HEK293 (cell line): ENCODE results near the gene AP3S2.

Experiments
- CTCF ChIA-PET: fragments of 350-600 bp; formaldehyde crosslinking; extraction: SDS; loops from one replicate; lab custom pipeline; 2021; ENCODE audit warnings: antibody characterized with exemption; lab: Yijun Ruan, JAX
- POLR2A ChIA-PET: fragments of 300-600 bp; formaldehyde crosslinking; extraction: SDS; loops from one replicate; lab custom pipeline; 2020; ENCODE audit warnings: antibody characterized with exemption, inconsistent platforms; lab: Yijun Ruan, JAX
- H3K27ac ChIP-seq: fragments of 200-500 bp; sonication (Bioruptor generic); 2 replicates; pipeline ENCODE4 v1.5.1; 2014; ENCODE audit warnings: low read depth, low read length, control low read depth, inconsistent platforms; ENCODE audit errors: extremely low read depth
- H3K36me3 ChIP-seq, 2 experiments: fragments of 200-500 bp in 1 of 2; sonication (Bioruptor generic) in 1 of 2; 1 replicate in 1 of 2; 2 replicates in 1 of 2; pipeline ENCODE4 v1.5.1; 2014 to 2017; ENCODE audit warnings: inconsistent platforms in 2 of 2, low read length in 2 of 2; ENCODE audit not compliant: control insufficient read depth in 2 of 2, insufficient read depth in 1 of 2
- H3K4me1 ChIP-seq: fragments of 200-500 bp; sonication (Bioruptor generic); 2 replicates; pipeline ENCODE4 v1.5.1; 2014; ENCODE audit warnings: mild to moderate bottlenecking, low read length, inconsistent platforms; ENCODE audit not compliant: control insufficient read depth, insufficient read depth
- H3K4me3 ChIP-seq: 2 replicates; pipeline ENCODE4 v1.5.1; 2011; ENCODE audit warnings: low read depth, mild to moderate bottlenecking, control low read depth, low read length, moderate library complexity
- H3K9me3 ChIP-seq: fragments of 200-500 bp; sonication (Bioruptor generic); 2 replicates; pipeline ENCODE4 v1.5.1; 2014; ENCODE audit warnings: low read depth, low read length, inconsistent platforms; ENCODE audit not compliant: control insufficient read depth, insufficient read depth
- GFI1B ChIP-seq: fragments of 450-650 bp; formaldehyde crosslinking; IDR thresholded peaks from 2 replicates; pipeline ENCODE4 v1.5.1; 2016; ENCODE audit warnings: missing biosample characterization, missing genetic modification characterization
- GLIS1 ChIP-seq: fragments of 450-650 bp; formaldehyde crosslinking; IDR thresholded peaks from 2 replicates; pipeline ENCODE4 v1.5.1; 2016; ENCODE audit warnings: missing biosample characterization, missing genetic modification characterization
- HOXA7 ChIP-seq: sonication (generic); formaldehyde crosslinking; IDR thresholded peaks from 2 replicates; pipeline ENCODE4 v1.8.1; 2022; ENCODE audit warnings: missing genetic modification reagents, borderline replicate concordance
- KLF16 ChIP-seq: fragments of 450-650 bp; formaldehyde crosslinking; IDR thresholded peaks from 2 replicates; pipeline ENCODE4 v1.5.1; 2017; ENCODE audit warnings: missing biosample characterization, missing genetic modification characterization
- KLF7 ChIP-seq: fragments of 450-650 bp; formaldehyde crosslinking; IDR thresholded peaks from 2 replicates; pipeline ENCODE4 v1.5.1; 2016; ENCODE audit warnings: missing biosample characterization, missing genetic modification characterization, borderline replicate concordance
- REPIN1 ChIP-seq: fragments of 450-650 bp; formaldehyde crosslinking; IDR thresholded peaks from 2 replicates; pipeline ENCODE4 v1.5.1; 2017; ENCODE audit warnings: missing biosample characterization, missing genetic modification characterization, low read depth
- SALL2 ChIP-seq: fragments of 450-650 bp; formaldehyde crosslinking; IDR thresholded peaks from 2 replicates; pipeline ENCODE4 v1.5.0; 2017; ENCODE audit warnings: missing biosample characterization, mild to moderate bottlenecking, missing genetic modification characterization, borderline replicate concordance
- ZBTB21 ChIP-seq: fragments of 450-650 bp; formaldehyde crosslinking; IDR thresholded peaks from 2 replicates; pipeline ENCODE4 v1.5.1; 2017; ENCODE audit warnings: missing biosample characterization, missing genetic modification characterization
- ZBTB7A ChIP-seq: fragments of 450-650 bp; formaldehyde crosslinking; IDR thresholded peaks from 2 replicates; pipeline ENCODE4 v1.5.1; 2016; ENCODE audit warnings: low read depth, missing biosample characterization, missing genetic modification characterization
- ZNF157 ChIP-seq: fragments of 450-650 bp; formaldehyde crosslinking; IDR thresholded peaks from 2 replicates; pipeline ENCODE4 v1.5.1; 2016; ENCODE audit warnings: missing biosample characterization, missing genetic modification characterization
- ZNF223 ChIP-seq: fragments of 450-650 bp; formaldehyde crosslinking; IDR thresholded peaks from 2 replicates; pipeline ENCODE4 v1.5.1; 2016; ENCODE audit warnings: missing biosample characterization, missing genetic modification characterization
- ZNF266 ChIP-seq: fragments of 450-650 bp; formaldehyde crosslinking; IDR thresholded peaks from 2 replicates; pipeline ENCODE4 v1.5.1; 2016; ENCODE audit warnings: missing biosample characterization, missing genetic modification characterization, low read depth
- ZNF311 ChIP-seq: fragments of 450-650 bp; formaldehyde crosslinking; IDR thresholded peaks from 2 replicates; pipeline ENCODE4 v1.5.1; 2017; ENCODE audit warnings: missing biosample characterization, missing genetic modification characterization, borderline replicate concordance
- ZNF350 ChIP-seq: fragments of 450-650 bp; formaldehyde crosslinking; IDR thresholded peaks from 2 replicates; pipeline ENCODE4 v1.5.0; 2017; ENCODE audit warnings: missing biosample characterization, mild to moderate bottlenecking, missing genetic modification characterization
- ZNF394 ChIP-seq: fragments of 450-650 bp; formaldehyde crosslinking; IDR thresholded peaks from 2 replicates; pipeline ENCODE4 v1.5.1; 2016; ENCODE audit warnings: missing biosample characterization, missing genetic modification characterization, mild to moderate bottlenecking, moderate library complexity, borderline replicate concordance
- ZNF404 ChIP-seq: fragments of 450-650 bp; formaldehyde crosslinking; IDR thresholded peaks from 2 replicates; pipeline ENCODE4 v1.5.1; 2017; ENCODE audit warnings: missing biosample characterization, missing genetic modification characterization
- ZNF416 ChIP-seq: fragments of 450-650 bp; formaldehyde crosslinking; IDR thresholded peaks from 2 replicates; pipeline ENCODE4 v1.5.1; 2016; ENCODE audit warnings: missing biosample characterization, missing genetic modification characterization
- ZNF48 ChIP-seq: fragments of 450-650 bp; formaldehyde crosslinking; IDR thresholded peaks from 2 replicates; pipeline ENCODE4 v1.5.1; 2016; ENCODE audit warnings: missing biosample characterization, missing genetic modification characterization
- ZNF514 ChIP-seq: fragments of 450-650 bp; formaldehyde crosslinking; IDR thresholded peaks from 2 replicates; pipeline ENCODE4 v1.5.1; 2016; ENCODE audit warnings: missing biosample characterization, missing genetic modification characterization
- ZNF521 ChIP-seq: fragments of 450-650 bp; formaldehyde crosslinking; IDR thresholded peaks from 2 replicates; pipeline ENCODE4 v1.5.1; 2017; ENCODE audit warnings: missing biosample characterization, mild to moderate bottlenecking, missing genetic modification characterization
- ZNF530 ChIP-seq: fragments of 450-650 bp; formaldehyde crosslinking; IDR thresholded peaks from 2 replicates; pipeline ENCODE4 v1.5.1; 2016; ENCODE audit warnings: low read depth, missing biosample characterization, missing genetic modification characterization
- ZNF548 ChIP-seq: fragments of 450-650 bp; formaldehyde crosslinking; IDR thresholded peaks from 2 replicates; pipeline ENCODE4 v1.5.1; 2016; ENCODE audit warnings: missing biosample characterization, missing genetic modification characterization
- ZNF555 ChIP-seq: fragments of 450-650 bp; formaldehyde crosslinking; conservative IDR thresholded peaks from 2 replicates; pipeline ENCODE4 v1.5.1; 2017; ENCODE audit warnings: missing biosample characterization, mild to moderate bottlenecking, missing genetic modification characterization, inconsistent platforms
- ZNF580 ChIP-seq: fragments of 450-650 bp; formaldehyde crosslinking; IDR thresholded peaks from 2 replicates; pipeline ENCODE4 v1.5.1; 2016; ENCODE audit warnings: missing biosample characterization, missing genetic modification characterization
- ZNF585B ChIP-seq: fragments of 450-650 bp; formaldehyde crosslinking; IDR thresholded peaks from 2 replicates; pipeline ENCODE4 v1.5.1; 2016; ENCODE audit warnings: missing biosample characterization, missing genetic modification characterization
- ZNF658 ChIP-seq: fragments of 450-650 bp; formaldehyde crosslinking; IDR thresholded peaks from 2 replicates; pipeline ENCODE4; 2016; ENCODE audit warnings: missing biosample characterization, missing genetic modification characterization
- ZNF664 ChIP-seq: fragments of 450-650 bp; formaldehyde crosslinking; IDR thresholded peaks from 2 replicates; pipeline ENCODE4 v1.5.1; 2016; ENCODE audit warnings: missing biosample characterization, missing genetic modification characterization
- ZNF670 ChIP-seq: fragments of 450-650 bp; formaldehyde crosslinking; IDR thresholded peaks from 2 replicates; pipeline ENCODE4 v1.5.1; 2016; ENCODE audit warnings: missing biosample characterization, missing genetic modification characterization, low read depth
- ZNF785 ChIP-seq: fragments of 450-650 bp; formaldehyde crosslinking; IDR thresholded peaks from 2 replicates; pipeline ENCODE4 v1.5.1; 2016; ENCODE audit warnings: missing biosample characterization, missing genetic modification characterization
- ZNF791 ChIP-seq: fragments of 450-650 bp; formaldehyde crosslinking; IDR thresholded peaks from 2 replicates; pipeline ENCODE4 v1.5.1; 2016; ENCODE audit warnings: missing biosample characterization, missing genetic modification characterization
- ZNF792 ChIP-seq: fragments of 450-650 bp; formaldehyde crosslinking; IDR thresholded peaks from 2 replicates; pipeline ENCODE4 v1.5.1; 2016; ENCODE audit warnings: missing biosample characterization, missing genetic modification characterization
- TF ChIP-seq, protein P1 (sequence below): fragments of 450-650 bp; IDR thresholded peaks from 2 replicates; pipeline ENCODE4 v1.5.1; 2018; ENCODE audit warnings: missing biosample characterization, missing genetic modification characterization
- TF ChIP-seq, protein P2 (sequence below): fragments of 450-650 bp; IDR thresholded peaks from 2 replicates; pipeline ENCODE4 v1.5.1; 2018; ENCODE audit warnings: missing biosample characterization, mild to moderate bottlenecking, missing genetic modification characterization
- TF ChIP-seq, protein P3 (sequence below): fragments of 450-650 bp; formaldehyde crosslinking; IDR thresholded peaks from 2 replicates; pipeline ENCODE4 v1.5.1; 2016; ENCODE audit warnings: missing biosample characterization, missing genetic modification characterization

AP3S2 gene

GRCh38 chr15:89917442-89918101, 23.8 kb upstream of the AP3S2 start:
- POLR2A ChIA-PET = interaction anchor here (1.1 kb wide), 1 partner anchor 343 kb away, joined by 3 read pairs; the partner anchor contains the start of gene TICRR
- CTCF ChIA-PET = interaction anchor here (0.7 to 1.3 kb wide), 7 partner anchors 12 to 154 kb away, joined by 3 to 6 read pairs (median 3); no protein-coding TSS in a partner anchor

GRCh38 chr15:89916660-89917059, 22.9 kb upstream of the AP3S2 start:
- Histone ChIP-seq H3K9me3 (no peaks in the 10 kb centered on the region), H3K4me1 (peaks cover 11% of the 10 kb centered on the region), H3K4me3 (no peak overlapping the region), H3K27ac (no peak overlapping the region), H3K36me3 (no peaks in the 10 kb centered on the region)
- TF ChIP-seq ZNF785 (tag by site-specific recombination) (no peak), ZNF664 (tag by site-specific recombination) (no peak), HOXA7 (CRISPR knock-in tag) (no peak), ZNF670 (tag by site-specific recombination) (no peak), KLF7 (tag by site-specific recombination) (no peak), ZNF394 (no peak), ZNF48 (tag by site-specific recombination) (no peak), KLF16 (no peak), ZBTB21 (tag by site-specific recombination) (no peak), ZNF266 (tag by site-specific recombination) (no peak), REPIN1 (tag by site-specific recombination) (no peak), ZNF311 (tag by site-specific recombination) (no peak), ZNF521 (tag by site-specific recombination) (no peak), ZNF157 (tag by site-specific recombination) (no peak), ZNF350 (tag by site-specific recombination) (no peak), ZNF580 (no peak), ZBTB7A (no peak)
- TF ChIP-seq, protein P1, sequence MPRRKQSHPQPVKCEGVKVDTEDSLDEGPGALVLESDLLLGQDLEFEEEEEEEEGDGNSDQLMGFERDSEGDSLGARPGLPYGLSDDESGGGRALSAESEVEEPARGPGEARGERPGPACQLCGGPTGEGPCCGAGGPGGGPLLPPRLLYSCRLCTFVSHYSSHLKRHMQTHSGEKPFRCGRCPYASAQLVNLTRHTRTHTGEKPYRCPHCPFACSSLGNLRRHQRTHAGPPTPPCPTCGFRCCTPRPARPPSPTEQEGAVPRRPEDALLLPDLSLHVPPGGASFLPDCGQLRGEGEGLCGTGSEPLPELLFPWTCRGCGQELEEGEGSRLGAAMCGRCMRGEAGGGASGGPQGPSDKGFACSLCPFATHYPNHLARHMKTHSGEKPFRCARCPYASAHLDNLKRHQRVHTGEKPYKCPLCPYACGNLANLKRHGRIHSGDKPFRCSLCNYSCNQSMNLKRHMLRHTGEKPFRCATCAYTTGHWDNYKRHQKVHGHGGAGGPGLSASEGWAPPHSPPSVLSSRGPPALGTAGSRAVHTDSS (tag by site-specific recombination) = no peak
- TF ChIP-seq, protein P2, sequence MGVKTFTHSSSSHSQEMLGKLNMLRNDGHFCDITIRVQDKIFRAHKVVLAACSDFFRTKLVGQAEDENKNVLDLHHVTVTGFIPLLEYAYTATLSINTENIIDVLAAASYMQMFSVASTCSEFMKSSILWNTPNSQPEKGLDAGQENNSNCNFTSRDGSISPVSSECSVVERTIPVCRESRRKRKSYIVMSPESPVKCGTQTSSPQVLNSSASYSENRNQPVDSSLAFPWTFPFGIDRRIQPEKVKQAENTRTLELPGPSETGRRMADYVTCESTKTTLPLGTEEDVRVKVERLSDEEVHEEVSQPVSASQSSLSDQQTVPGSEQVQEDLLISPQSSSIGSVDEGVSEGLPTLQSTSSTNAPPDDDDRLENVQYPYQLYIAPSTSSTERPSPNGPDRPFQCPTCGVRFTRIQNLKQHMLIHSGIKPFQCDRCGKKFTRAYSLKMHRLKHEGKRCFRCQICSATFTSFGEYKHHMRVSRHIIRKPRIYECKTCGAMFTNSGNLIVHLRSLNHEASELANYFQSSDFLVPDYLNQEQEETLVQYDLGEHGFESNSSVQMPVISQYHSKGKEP = no peak
- CTCF ChIA-PET = no interaction called here
- POLR2A ChIA-PET = no interaction called here

More at GRCh38 chr15:89917442-89918101, 23.8 kb upstream of the AP3S2 start:
- Histone ChIP-seq H3K4me1 (peaks cover 7% of the 10 kb centered on the region), H3K36me3 (no peaks in the 10 kb centered on the region), H3K9me3 (no peaks in the 10 kb centered on the region), H3K4me3 (no peak overlapping the region), H3K27ac (no peak overlapping the region)
- TF ChIP-seq ZNF585B = no peak
- TF ChIP-seq GLIS1 (tag by site-specific recombination) = no peak
- no peak for TF ChIP-seq ZNF416 (tag by site-specific recombination)
- TF ChIP-seq ZNF791 (tag by site-specific recombination) = no peak
- TF ChIP-seq ZNF223 (tag by site-specific recombination) = no peak
- no peak for TF ChIP-seq ZNF530 (tag by site-specific recombination)
- TF ChIP-seq ZNF404 = no peak
- no peak for TF ChIP-seq ZNF548
- no peak for TF ChIP-seq ZNF514 (tag by site-specific recombination)
- TF ChIP-seq SALL2 = no peak
- TF ChIP-seq, protein P3, sequence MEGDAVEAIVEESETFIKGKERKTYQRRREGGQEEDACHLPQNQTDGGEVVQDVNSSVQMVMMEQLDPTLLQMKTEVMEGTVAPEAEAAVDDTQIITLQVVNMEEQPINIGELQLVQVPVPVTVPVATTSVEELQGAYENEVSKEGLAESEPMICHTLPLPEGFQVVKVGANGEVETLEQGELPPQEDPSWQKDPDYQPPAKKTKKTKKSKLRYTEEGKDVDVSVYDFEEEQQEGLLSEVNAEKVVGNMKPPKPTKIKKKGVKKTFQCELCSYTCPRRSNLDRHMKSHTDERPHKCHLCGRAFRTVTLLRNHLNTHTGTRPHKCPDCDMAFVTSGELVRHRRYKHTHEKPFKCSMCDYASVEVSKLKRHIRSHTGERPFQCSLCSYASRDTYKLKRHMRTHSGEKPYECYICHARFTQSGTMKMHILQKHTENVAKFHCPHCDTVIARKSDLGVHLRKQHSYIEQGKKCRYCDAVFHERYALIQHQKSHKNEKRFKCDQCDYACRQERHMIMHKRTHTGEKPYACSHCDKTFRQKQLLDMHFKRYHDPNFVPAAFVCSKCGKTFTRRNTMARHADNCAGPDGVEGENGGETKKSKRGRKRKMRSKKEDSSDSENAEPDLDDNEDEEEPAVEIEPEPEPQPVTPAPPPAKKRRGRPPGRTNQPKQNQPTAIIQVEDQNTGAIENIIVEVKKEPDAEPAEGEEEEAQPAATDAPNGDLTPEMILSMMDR = no peak
- TF ChIP-seq ZNF658 = no peak
- no peak for TF ChIP-seq GFI1B (tag by site-specific recombination)
- TF ChIP-seq ZNF792 (tag by site-specific recombination) = no peak
- TF ChIP-seq ZNF555 (tag by site-specific recombination) = no peak
- TF ChIP-seq REPIN1 (tag by site-specific recombination) = no peak
